ENCODE results near the gene MAP1LC3A. TPM values are rescaled to one million over a fixed set of nuclear protein-coding genes. Genes with fewer than 3 reads are reported as not detected.

Gene MAP1LC3A
- total RNA-seq, 1 donor from 2014 or later: 33.6 TPM

- Mint-ChIP-seq H3K27ac (ENCODE audit: unreplicated experiment) (peak overlapping the region; percentile 42), H3K36me3 (ENCODE audit: low read depth, unreplicated experiment) (peaks cover 37% of the 10 kb centered on the region), H3K27me3 (ENCODE audit: unreplicated experiment) (peaks cover 2% of the 10 kb centered on the region), H3K9me3 (ENCODE audit: unreplicated experiment) (no peaks in the 10 kb centered on the region), H3K4me1 (ENCODE audit: unreplicated experiment) (peaks cover under 1% of the 10 kb centered on the region), H3K4me3 (ENCODE audit: unreplicated experiment) (peak overlapping the region; percentile 50)
- DNase-seq (ENCODE audit: low spot score): no peak
- TF ChIP-seq CTCF (IDR thresholded peaks at IDR 0.05; ENCODE audit: unreplicated experiment): no peak
Observed at GRCh38 chr20:34535301-34535840, 23.1 kb upstream of the MAP1LC3A start.

- DNase-seq (ENCODE audit: low spot score): no peak
- peaks cover 5% of the 10 kb centered on the region for H3K4me1 Mint-ChIP-seq (ENCODE audit: unreplicated experiment)
- TF ChIP-seq CTCF (IDR thresholded peaks at IDR 0.05; ENCODE audit: unreplicated experiment): no peak
- H3K27me3 Mint-ChIP-seq (ENCODE audit: unreplicated experiment): peaks cover 2% of the 10 kb centered on the region
- peak overlapping the region; percentile 42 for H3K27ac Mint-ChIP-seq (ENCODE audit: unreplicated experiment)
- peaks cover 39% of the 10 kb centered on the region for H3K36me3 Mint-ChIP-seq (ENCODE audit: low read depth, unreplicated experiment)
- H3K4me3 Mint-ChIP-seq (ENCODE audit: unreplicated experiment): peak overlapping the region; percentile 50
- no peaks in the 10 kb centered on the region for H3K9me3 Mint-ChIP-seq (ENCODE audit: unreplicated experiment)
Observed at GRCh38 chr20:34535857-34536256, 22.7 kb upstream of the MAP1LC3A start.

- peak; percentile 56 for DNase-seq (ENCODE audit: low spot score)
- Mint-ChIP-seq H3K27ac (ENCODE audit: unreplicated experiment) (no peak overlapping the region), H3K27me3 (ENCODE audit: unreplicated experiment) (peaks cover 2% of the 10 kb centered on the region), H3K9me3 (ENCODE audit: unreplicated experiment) (no peaks in the 10 kb centered on the region), H3K4me3 (ENCODE audit: unreplicated experiment) (no peak overlapping the region), H3K4me1 (ENCODE audit: unreplicated experiment) (peaks cover 13% of the 10 kb centered on the region), H3K36me3 (ENCODE audit: low read depth, unreplicated experiment) (peaks cover 40% of the 10 kb centered on the region)
- peak; percentile 32 for TF ChIP-seq CTCF (IDR thresholded peaks at IDR 0.05; ENCODE audit: unreplicated experiment)
Observed at GRCh38 chr20:34536798-34537394, 21.6 kb upstream of the MAP1LC3A start.

GRCh38 chr20:34537651-34538050 lies 20.9 kb upstream of the MAP1LC3A start:
- Mint-ChIP-seq H3K27me3 (ENCODE audit: unreplicated experiment) (peaks cover 2% of the 10 kb centered on the region), H3K9me3 (ENCODE audit: unreplicated experiment) (no peaks in the 10 kb centered on the region), H3K4me1 (ENCODE audit: unreplicated experiment) (peaks cover 13% of the 10 kb centered on the region), H3K4me3 (ENCODE audit: unreplicated experiment) (no peak overlapping the region), H3K36me3 (ENCODE audit: low read depth, unreplicated experiment) (peaks cover 40% of the 10 kb centered on the region), H3K27ac (ENCODE audit: unreplicated experiment) (no peak overlapping the region)
- no peak for DNase-seq (ENCODE audit: low spot score)
- no peak for TF ChIP-seq CTCF (IDR thresholded peaks at IDR 0.05; ENCODE audit: unreplicated experiment)

- H3K36me3 Mint-ChIP-seq (ENCODE audit: low read depth, unreplicated experiment): peaks cover 40% of the 10 kb centered on the region
- no peak overlapping the region for H3K27ac Mint-ChIP-seq (ENCODE audit: unreplicated experiment)
Observed at GRCh38 chr20:34538671-34539123, 19.8 kb upstream of the MAP1LC3A start.

More at GRCh38 chr20:34538671-34539123, 19.8 kb upstream of the MAP1LC3A start:
- Mint-ChIP-seq H3K4me3 (ENCODE audit: unreplicated experiment) (no peak overlapping the region), H3K9me3 (ENCODE audit: unreplicated experiment) (no peaks in the 10 kb centered on the region), H3K27me3 (ENCODE audit: unreplicated experiment) (no peaks in the 10 kb centered on the region), H3K4me1 (ENCODE audit: unreplicated experiment) (peaks cover 15% of the 10 kb centered on the region)
- DNase-seq (ENCODE audit: low spot score): peak; percentile 68
- TF ChIP-seq CTCF (IDR thresholded peaks at IDR 0.05; ENCODE audit: unreplicated experiment): peak; percentile 88
